ENCODE data around the gene TBC1D22A. TPM values are rescaled to one million over a fixed set of nuclear protein-coding genes. Genes with fewer than 3 reads are reported as not detected.
"Not testable (repeated sequence)": the region's sequence is repeated elsewhere in the genome, so short reads cannot be mapped to it uniquely, and the experiment has no call there.

Gene TBC1D22A
- total RNA-seq, 3 donors from 2014 or later = 19.0 to 23.6 (median 23.6) TPM

- Histone ChIP-seq H3K36me3 (no peaks in the 10 kb centered on the region), H3K4me3 (no peak overlapping the region), H3K27ac (no peak overlapping the region), H3K9me3 (no peaks in the 10 kb centered on the region), H3K4me1 (peaks cover 0 to under 1% of the 10 kb centered on the region in 2 donors), H3K27me3 (no peaks in the 10 kb centered on the region)
- TF ChIP-seq POLR2AphosphoS5 (IDR thresholded peaks at IDR 0.05) = no peak
- TF ChIP-seq CTCF (IDR thresholded peaks at IDR 0.05) = no peak
- TF ChIP-seq POLR2A (IDR thresholded peaks at IDR 0.05) = no peak
- no peak for DNase-seq (ENCODE audit: low spot score in 2 of 2)
- intact Hi-C loops (cut with DNase I; ENCODE audit: low total_unique reads) = no loop called here
Observed at GRCh38 chr22:46781291-46781690, 18.8 kb downstream of the TBC1D22A start.

- intact Hi-C loops (cut with DNase I; ENCODE audit: low total_unique reads); H3K36me3 ChIP-seq; DNase-seq (ENCODE audit: low spot score in 2 of 2); H3K27ac ChIP-seq; H3K27me3 ChIP-seq; H3K9me3 ChIP-seq; H3K4me3 ChIP-seq; H3K4me1 ChIP-seq: not testable (repeated sequence)
Observed at GRCh38 chr22:46782200-46782599, 19.8 kb downstream of the TBC1D22A start.

GRCh38 chr22:46783721-46784120, 21.3 kb downstream of the TBC1D22A start:
- TF ChIP-seq CTCF (IDR thresholded peaks at IDR 0.05) (no peak), POLR2AphosphoS5 (IDR thresholded peaks at IDR 0.05) (no peak), POLR2A (IDR thresholded peaks at IDR 0.05) (no peak)
- H3K4me3 ChIP-seq = no peak overlapping the region
- no peaks in the 10 kb centered on the region for H3K4me1 ChIP-seq
- no peaks in the 10 kb centered on the region for H3K36me3 ChIP-seq
- intact Hi-C loops (cut with DNase I; ENCODE audit: low total_unique reads) = no loop called here
- no peak overlapping the region for H3K27ac ChIP-seq
- no peak for DNase-seq (ENCODE audit: low spot score in 2 of 2)
- no peaks in the 10 kb centered on the region for H3K27me3 ChIP-seq
- no peaks in the 10 kb centered on the region for H3K9me3 ChIP-seq

- Histone ChIP-seq H3K27ac (no peak overlapping the region), H3K9me3 (no peaks in the 10 kb centered on the region), H3K27me3 (no peaks in the 10 kb centered on the region), H3K36me3 (no peaks in the 10 kb centered on the region), H3K4me1 (no peaks in the 10 kb centered on the region), H3K4me3 (no peak overlapping the region)
- TF ChIP-seq POLR2AphosphoS5 (IDR thresholded peaks at IDR 0.05) (no peak), POLR2A (IDR thresholded peaks at IDR 0.05) (no peak), CTCF (IDR thresholded peaks at IDR 0.05) (no peak)
- intact Hi-C loops (cut with DNase I; ENCODE audit: low total_unique reads) = no loop called here
- DNase-seq (ENCODE audit: low spot score in 2 of 2) = peak in 1 of 2 donors; percentile 35
Observed at GRCh38 chr22:46788441-46789172, 26.2 kb downstream of the TBC1D22A start.

GRCh38 chr22:46789992-46790391, 27.5 kb downstream of the TBC1D22A start:
- H3K27ac ChIP-seq = no peak overlapping the region
- no peaks in the 10 kb centered on the region for H3K9me3 ChIP-seq
- no peak for DNase-seq (ENCODE audit: low spot score in 2 of 2)
- H3K4me3 ChIP-seq = no peak overlapping the region
- no peaks in the 10 kb centered on the region for H3K27me3 ChIP-seq
- no peaks in the 10 kb centered on the region for H3K4me1 ChIP-seq
- H3K36me3 ChIP-seq = no peaks in the 10 kb centered on the region
- no peak for TF ChIP-seq CTCF (IDR thresholded peaks at IDR 0.05)
- TF ChIP-seq POLR2A (IDR thresholded peaks at IDR 0.05) = no peak
- TF ChIP-seq POLR2AphosphoS5 (IDR thresholded peaks at IDR 0.05) = no peak
- intact Hi-C loops (cut with DNase I; ENCODE audit: low total_unique reads) = no loop called here
